HEK293 (cell line): ENCODE results near the gene TNFRSF6B.

Source experiments
- HOXC10 ChIP-seq: sonication (generic); formaldehyde crosslinking; IDR thresholded peaks from 2 replicates; pipeline ENCODE4 v1.8.1; 2023; ENCODE audit warnings: mild to moderate bottlenecking, missing genetic modification reagents
- HOXD13 ChIP-seq: sonication (generic); formaldehyde crosslinking; IDR thresholded peaks from 2 replicates; pipeline ENCODE4 v1.8.0; 2022; ENCODE audit warnings: missing genetic modification reagents, borderline replicate concordance
- KLF10 ChIP-seq: fragments of 450-650 bp; IDR thresholded peaks from 2 replicates; pipeline ENCODE4 v1.5.1; 2018; ENCODE audit warnings: missing biosample characterization, mild to moderate bottlenecking, missing genetic modification characterization
- KLF16 ChIP-seq: fragments of 450-650 bp; formaldehyde crosslinking; IDR thresholded peaks from 2 replicates; pipeline ENCODE4 v1.5.1; 2017; ENCODE audit warnings: missing biosample characterization, missing genetic modification characterization
- KLF8 ChIP-seq: fragments of 450-650 bp; formaldehyde crosslinking; IDR thresholded peaks from 2 replicates; pipeline ENCODE4 v1.5.1; 2016; ENCODE audit warnings: missing biosample characterization, missing genetic modification characterization
- SP2 ChIP-seq: fragments of 450-650 bp; formaldehyde crosslinking; IDR thresholded peaks from 2 replicates; pipeline ENCODE4 v1.5.1; 2016; ENCODE audit warnings: missing biosample characterization, missing genetic modification characterization
- YY2 ChIP-seq: fragments of 450-650 bp; formaldehyde crosslinking; IDR thresholded peaks from 2 replicates; pipeline ENCODE4 v1.5.1; 2016; ENCODE audit warnings: missing biosample characterization, missing genetic modification characterization
- ZBTB10 ChIP-seq: fragments of 450-650 bp; formaldehyde crosslinking; IDR thresholded peaks from 2 replicates; pipeline ENCODE4 v1.5.1; 2016; ENCODE audit warnings: missing biosample characterization, missing genetic modification characterization
- ZBTB20 ChIP-seq: fragments of 450-650 bp; formaldehyde crosslinking; IDR thresholded peaks from 2 replicates; pipeline ENCODE4 v1.5.1; 2016; ENCODE audit warnings: missing biosample characterization, missing genetic modification characterization
- ZEB2 ChIP-seq: fragments of 450-650 bp; formaldehyde crosslinking; IDR thresholded peaks from 2 replicates; pipeline ENCODE4 v1.5.1; 2016; ENCODE audit warnings: missing biosample characterization, missing genetic modification characterization
- ZFHX2 ChIP-seq: fragments of 450-650 bp; formaldehyde crosslinking; conservative IDR thresholded peaks from 2 replicates; pipeline ENCODE4 v1.5.1; 2016; ENCODE audit warnings: missing biosample characterization, missing genetic modification characterization
- ZIC2 ChIP-seq: fragments of 450-650 bp; formaldehyde crosslinking; IDR thresholded peaks from 2 replicates; pipeline ENCODE4 v1.5.1; 2016; ENCODE audit warnings: missing biosample characterization, missing genetic modification characterization
- ZNF121 ChIP-seq: fragments of 450-650 bp; formaldehyde crosslinking; IDR thresholded peaks from 2 replicates; pipeline ENCODE4 v1.5.1; 2016; ENCODE audit warnings: missing biosample characterization, missing genetic modification characterization
- ZNF302 ChIP-seq: fragments of 450-650 bp; formaldehyde crosslinking; IDR thresholded peaks from 2 replicates; pipeline ENCODE4 v1.5.1; 2016; ENCODE audit warnings: missing biosample characterization, missing genetic modification characterization, low read depth
- ZNF423 ChIP-seq: fragments of 450-650 bp; formaldehyde crosslinking; IDR thresholded peaks from 2 replicates; pipeline ENCODE4 v1.5.1; 2016; ENCODE audit warnings: missing biosample characterization, missing genetic modification characterization
- ZNF530 ChIP-seq: fragments of 450-650 bp; formaldehyde crosslinking; IDR thresholded peaks from 2 replicates; pipeline ENCODE4 v1.5.1; 2016; ENCODE audit warnings: low read depth, missing biosample characterization, missing genetic modification characterization
- ZNF561 ChIP-seq: fragments of 450-650 bp; IDR thresholded peaks from 2 replicates; pipeline ENCODE4 v1.5.1; 2018; ENCODE audit warnings: missing biosample characterization, missing genetic modification characterization, borderline replicate concordance
- ZNF596 ChIP-seq: fragments of 450-650 bp; IDR thresholded peaks from 2 replicates; pipeline ENCODE4 v1.5.0; 2018; ENCODE audit warnings: missing biosample characterization, mild to moderate bottlenecking, missing genetic modification characterization, moderate library complexity
- ZNF704 ChIP-seq: fragments of 450-650 bp; formaldehyde crosslinking; IDR thresholded peaks from 2 replicates; pipeline ENCODE4 v1.5.1; 2016; ENCODE audit warnings: missing biosample characterization, missing genetic modification characterization
- ZNF76 ChIP-seq: fragments of 450-650 bp; formaldehyde crosslinking; IDR thresholded peaks from 2 replicates; pipeline ENCODE4; 2016; ENCODE audit warnings: low read depth, missing biosample characterization, missing genetic modification characterization, borderline replicate concordance
- ZSCAN16 ChIP-seq: fragments of 450-650 bp; formaldehyde crosslinking; IDR thresholded peaks from 2 replicates; pipeline ENCODE4 v1.5.1; 2016; ENCODE audit warnings: missing biosample characterization, missing genetic modification characterization
- ZXDB ChIP-seq: fragments of 450-650 bp; formaldehyde crosslinking; IDR thresholded peaks from 2 replicates; pipeline ENCODE4 v1.5.1; 2016; ENCODE audit warnings: missing biosample characterization, missing genetic modification characterization
- TF ChIP-seq, protein P1 (sequence below): sonication (generic); formaldehyde crosslinking; IDR thresholded peaks from 2 replicates; pipeline ENCODE4 v1.8.1; 2022; ENCODE audit warnings: mild to moderate bottlenecking, moderate library complexity, missing genetic modification reagents
- TF ChIP-seq, protein P2 (sequence below): fragments of 450-650 bp; formaldehyde crosslinking; IDR thresholded peaks from 2 replicates; pipeline ENCODE4 v1.5.1; 2016; ENCODE audit warnings: missing biosample characterization, missing genetic modification characterization
- TF ChIP-seq, protein P3 (sequence below): fragments of 450-650 bp; formaldehyde crosslinking; IDR thresholded peaks from 2 replicates; pipeline ENCODE4 v1.5.1; 2017; ENCODE audit warnings: missing biosample characterization, missing genetic modification characterization
- TF ChIP-seq, protein P4 (sequence below): fragments of 450-650 bp; formaldehyde crosslinking; conservative IDR thresholded peaks from 2 replicates; pipeline ENCODE4 v1.5.1; 2016; ENCODE audit warnings: low read depth, missing biosample characterization, missing genetic modification characterization

TNFRSF6B gene

GRCh38 chr20:63707558-63708300, 11.3 kb downstream of the TNFRSF6B start, which contains the start of the genes ARFRP1 and ZGPAT (continued):
- TF ChIP-seq, protein P1, sequence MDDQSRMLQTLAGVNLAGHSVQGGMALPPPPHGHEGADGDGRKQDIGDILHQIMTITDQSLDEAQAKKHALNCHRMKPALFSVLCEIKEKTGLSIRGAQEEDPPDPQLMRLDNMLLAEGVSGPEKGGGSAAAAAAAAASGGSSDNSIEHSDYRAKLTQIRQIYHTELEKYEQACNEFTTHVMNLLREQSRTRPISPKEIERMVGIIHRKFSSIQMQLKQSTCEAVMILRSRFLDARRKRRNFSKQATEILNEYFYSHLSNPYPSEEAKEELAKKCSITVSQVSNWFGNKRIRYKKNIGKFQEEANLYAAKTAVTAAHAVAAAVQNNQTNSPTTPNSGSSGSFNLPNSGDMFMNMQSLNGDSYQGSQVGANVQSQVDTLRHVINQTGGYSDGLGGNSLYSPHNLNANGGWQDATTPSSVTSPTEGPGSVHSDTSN (CRISPR knock-in tag) = peak; percentile 84
- no peak for TF ChIP-seq HOXD13 (CRISPR knock-in tag)
- TF ChIP-seq, protein P2, sequence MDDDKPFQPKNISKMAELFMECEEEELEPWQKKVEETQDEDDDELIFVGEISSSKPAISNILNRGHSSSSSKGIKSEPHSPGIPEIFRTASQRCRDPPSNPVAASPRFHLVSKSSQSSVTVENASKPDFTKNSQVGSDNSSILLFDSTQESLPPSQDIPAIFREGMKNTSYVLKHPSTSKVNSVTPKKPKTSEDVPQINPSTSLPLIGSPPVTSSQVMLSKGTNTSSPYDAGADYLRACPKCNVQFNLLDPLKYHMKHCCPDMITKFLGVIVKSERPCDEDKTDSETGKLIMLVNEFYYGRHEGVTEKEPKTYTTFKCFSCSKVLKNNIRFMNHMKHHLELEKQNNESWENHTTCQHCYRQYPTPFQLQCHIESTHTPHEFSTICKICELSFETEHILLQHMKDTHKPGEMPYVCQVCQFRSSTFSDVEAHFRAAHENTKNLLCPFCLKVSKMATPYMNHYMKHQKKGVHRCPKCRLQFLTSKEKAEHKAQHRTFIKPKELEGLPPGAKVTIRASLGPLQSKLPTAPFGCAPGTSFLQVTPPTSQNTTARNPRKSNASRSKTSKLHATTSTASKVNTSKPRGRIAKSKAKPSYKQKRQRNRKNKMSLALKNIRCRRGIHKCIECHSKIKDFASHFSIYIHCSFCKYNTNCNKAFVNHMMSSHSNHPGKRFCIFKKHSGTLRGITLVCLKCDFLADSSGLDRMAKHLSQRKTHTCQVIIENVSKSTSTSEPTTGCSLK = no peak
- TF ChIP-seq ZNF302 (tag by site-specific recombination) = no peak
- TF ChIP-seq KLF10 (tag by site-specific recombination) = peak; percentile 54; the same call in 1 of the 2 replicates
- no peak; the same call in 1 of the 2 replicates for TF ChIP-seq ZNF423 (tag by site-specific recombination)
- peak; percentile 99 for TF ChIP-seq ZNF76 (tag by site-specific recombination)
- no peak for TF ChIP-seq YY2 (tag by site-specific recombination)
- 0 out of 2 replicates have a peak, but pooled peaks have one; percentile 44 for TF ChIP-seq ZNF121 (tag by site-specific recombination)
- 0 out of 2 replicates have a peak, but pooled peaks have one; percentile 16 for TF ChIP-seq ZSCAN16 (tag by site-specific recombination)
- TF ChIP-seq HOXC10 (CRISPR knock-in tag) = no peak; the same call in 1 of the 2 replicates
- TF ChIP-seq ZNF704 (tag by site-specific recombination) = 0 out of 2 replicates have a peak, but pooled peaks have one; percentile 17
- peak; percentile 40; the same call in 1 of the 2 replicates for TF ChIP-seq SP2 (tag by site-specific recombination)
- TF ChIP-seq ZNF530 = no peak
- TF ChIP-seq, protein P3, sequence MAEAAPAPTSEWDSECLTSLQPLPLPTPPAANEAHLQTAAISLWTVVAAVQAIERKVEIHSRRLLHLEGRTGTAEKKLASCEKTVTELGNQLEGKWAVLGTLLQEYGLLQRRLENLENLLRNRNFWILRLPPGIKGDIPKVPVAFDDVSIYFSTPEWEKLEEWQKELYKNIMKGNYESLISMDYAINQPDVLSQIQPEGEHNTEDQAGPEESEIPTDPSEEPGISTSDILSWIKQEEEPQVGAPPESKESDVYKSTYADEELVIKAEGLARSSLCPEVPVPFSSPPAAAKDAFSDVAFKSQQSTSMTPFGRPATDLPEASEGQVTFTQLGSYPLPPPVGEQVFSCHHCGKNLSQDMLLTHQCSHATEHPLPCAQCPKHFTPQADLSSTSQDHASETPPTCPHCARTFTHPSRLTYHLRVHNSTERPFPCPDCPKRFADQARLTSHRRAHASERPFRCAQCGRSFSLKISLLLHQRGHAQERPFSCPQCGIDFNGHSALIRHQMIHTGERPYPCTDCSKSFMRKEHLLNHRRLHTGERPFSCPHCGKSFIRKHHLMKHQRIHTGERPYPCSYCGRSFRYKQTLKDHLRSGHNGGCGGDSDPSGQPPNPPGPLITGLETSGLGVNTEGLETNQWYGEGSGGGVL (tag by site-specific recombination) = peak; percentile 32; the same call in 1 of the 2 replicates
- TF ChIP-seq ZNF561 (tag by site-specific recombination) = peak; percentile 96
- TF ChIP-seq ZBTB10 (tag by site-specific recombination) = peak; percentile 57; the same call in 1 of the 2 replicates
- TF ChIP-seq ZEB2 = peak; percentile 49; the same call in 1 of the 2 replicates
- TF ChIP-seq ZNF596 (tag by site-specific recombination) = no peak
- peak; percentile 64 for TF ChIP-seq ZXDB
- peak; percentile 46; the same call in 1 of the 2 replicates for TF ChIP-seq ZBTB20 (tag by site-specific recombination)
- peak; percentile 48; the same call in 1 of the 2 replicates for TF ChIP-seq KLF8 (tag by site-specific recombination)
- TF ChIP-seq, protein P4, sequence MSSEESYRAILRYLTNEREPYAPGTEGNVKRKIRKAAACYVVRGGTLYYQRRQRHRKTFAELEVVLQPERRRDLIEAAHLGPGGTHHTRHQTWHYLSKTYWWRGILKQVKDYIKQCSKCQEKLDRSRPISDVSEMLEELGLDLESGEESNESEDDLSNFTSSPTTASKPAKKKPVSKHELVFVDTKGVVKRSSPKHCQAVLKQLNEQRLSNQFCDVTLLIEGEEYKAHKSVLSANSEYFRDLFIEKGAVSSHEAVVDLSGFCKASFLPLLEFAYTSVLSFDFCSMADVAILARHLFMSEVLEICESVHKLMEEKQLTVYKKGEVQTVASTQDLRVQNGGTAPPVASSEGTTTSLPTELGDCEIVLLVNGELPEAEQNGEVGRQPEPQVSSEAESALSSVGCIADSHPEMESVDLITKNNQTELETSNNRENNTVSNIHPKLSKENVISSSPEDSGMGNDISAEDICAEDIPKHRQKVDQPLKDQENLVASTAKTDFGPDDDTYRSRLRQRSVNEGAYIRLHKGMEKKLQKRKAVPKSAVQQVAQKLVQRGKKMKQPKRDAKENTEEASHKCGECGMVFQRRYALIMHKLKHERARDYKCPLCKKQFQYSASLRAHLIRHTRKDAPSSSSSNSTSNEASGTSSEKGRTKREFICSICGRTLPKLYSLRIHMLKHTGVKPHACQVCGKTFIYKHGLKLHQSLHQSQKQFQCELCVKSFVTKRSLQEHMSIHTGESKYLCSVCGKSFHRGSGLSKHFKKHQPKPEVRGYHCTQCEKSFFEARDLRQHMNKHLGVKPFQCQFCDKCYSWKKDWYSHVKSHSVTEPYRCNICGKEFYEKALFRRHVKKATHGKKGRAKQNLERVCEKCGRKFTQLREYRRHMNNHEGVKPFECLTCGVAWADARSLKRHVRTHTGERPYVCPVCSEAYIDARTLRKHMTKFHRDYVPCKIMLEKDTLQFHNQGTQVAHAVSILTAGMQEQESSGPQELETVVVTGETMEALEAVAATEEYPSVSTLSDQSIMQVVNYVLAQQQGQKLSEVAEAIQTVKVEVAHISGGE (tag by site-specific recombination) = peak; percentile 80
- TF ChIP-seq KLF16 (tag by site-specific recombination) = peak; percentile 74; the same call in 1 of the 2 replicates
- 0 out of 2 replicates have a peak, but pooled peaks have one; percentile 10 for TF ChIP-seq ZIC2 (tag by site-specific recombination)
- TF ChIP-seq ZFHX2 = peak; percentile 63
